HG03442 (cell line): ENCODE measurements around the gene EXD3.

ENCODE experiments used
- ATAC-seq: cut with Tn5 transposase; IDR thresholded peaks from one replicate; pipeline ENCODE4 v1.9.1; 2021; ENCODE audit warnings: mild to moderate bottlenecking, moderate library complexity; ENCODE audit not compliant: unreplicated experiment

Gene EXD3

GRCh38 chr9:137276473-137277328 is 146.3 kb downstream of the EXD3 start:
- no peak for ATAC-seq

GRCh38 chr9:137275588-137276472 is 147.1 kb downstream of the EXD3 start:
- ATAC-seq = no peak

- ATAC-seq = no peak
Measured at GRCh38 chr9:137275203-137275587, 147.8 kb downstream of the EXD3 start.

- ATAC-seq = no peak
Measured at GRCh38 chr9:137273611-137274320, 149.2 kb downstream of the EXD3 start.

- ATAC-seq = no peak
Measured at GRCh38 chr9:137273095-137273490, 149.9 kb downstream of the EXD3 start.

GRCh38 chr9:137272241-137273094 is 150.5 kb downstream of the EXD3 start:
- no peak for ATAC-seq

GRCh38 chr9:137271696-137272076 is 151.3 kb downstream of the EXD3 start:
- no peak for ATAC-seq

- ATAC-seq = no peak
Measured at GRCh38 chr9:137270929-137271695, 151.8 kb downstream of the EXD3 start.

- no peak for ATAC-seq
Measured at GRCh38 chr9:137269231-137269772, 153.7 kb downstream of the EXD3 start.

GRCh38 chr9:137268538-137269201 is 154.3 kb downstream of the EXD3 start:
- ATAC-seq = no peak

GRCh38 chr9:137267933-137268355 is 155.0 kb downstream of the EXD3 start:
- ATAC-seq = no peak

GRCh38 chr9:137266585-137267453 is 156.1 kb downstream of the EXD3 start:
- no peak for ATAC-seq

- no peak for ATAC-seq
Measured at GRCh38 chr9:137266162-137266527, 156.8 kb downstream of the EXD3 start.

GRCh38 chr9:137265496-137266161 is 157.3 kb downstream of the EXD3 start:
- no peak for ATAC-seq

GRCh38 chr9:137264067-137264466 is 158.9 kb downstream of the EXD3 start:
- ATAC-seq = no peak

- ATAC-seq = no peak
Measured at GRCh38 chr9:137263506-137263905, 159.5 kb downstream of the EXD3 start.

- ATAC-seq = no peak
Measured at GRCh38 chr9:137262909-137263285, 160.1 kb downstream of the EXD3 start.
